OCI-LY7 (cell line): ENCODE data around the gene EVA1C. TPM values are rescaled to one million over a fixed set of nuclear protein-coding genes. Genes with fewer than 3 reads are reported as not detected.

Experiments used
- BruUV-seq: library from RNA; stranded (reverse); fragments of 400-500 nt; replicated peaks from 2 replicates; lab custom pipeline; 2021; lab: Mats Ljungman, UMichigan
- CTCF ChIA-PET: fragments of 300-600 bp; sonication (Branson Sonifier 250); formaldehyde crosslinking; loops from one replicate; lab custom pipeline; 2022; ENCODE audit warnings: antibody characterized with exemption; ENCODE audit not compliant: unreplicated experiment; lab: Charles Lee
- POLR2A ChIA-PET: fragments of 300-600 bp; sonication (Branson Sonifier 250); formaldehyde crosslinking; loops from one replicate; lab custom pipeline; 2022; ENCODE audit warnings: antibody characterized with exemption; lab: Charles Lee
- DNase-seq: peaks from one replicate; pipeline ENCODE4 v3.0.0-alpha.2; 2015; ENCODE audit warnings: low spot score
- H2AFZ ChIP-seq: fragments of 200-600 bp; sonication (generic), shearing (Covaris generic); 2 replicates; pipeline ENCODE4 v1.6.1; 2014; ENCODE audit warnings: mild to moderate bottlenecking, antibody characterized with exemption, low read length, moderate library complexity
- H3K27ac ChIP-seq: fragments of 200-600 bp; sonication (generic); 2 replicates; pipeline ENCODE4 v1.5.1; 2014; ENCODE audit warnings: mixed run types, low read depth, mild to moderate bottlenecking, moderate library complexity, low read length, inconsistent platforms; ENCODE audit not compliant: poor library complexity, severe bottlenecking
- H3K36me3 ChIP-seq: fragments of 200-600 bp; sonication (generic); 2 replicates; pipeline ENCODE4 v1.6.1; 2014; ENCODE audit warnings: mild to moderate bottlenecking, antibody characterized with exemption, low read length, moderate library complexity, mixed read lengths; ENCODE audit not compliant: insufficient read depth
- H3K4me1 ChIP-seq: fragments of 200-600 bp; sonication (generic); 2 replicates; pipeline ENCODE4 v1.5.1; 2014; ENCODE audit warnings: mild to moderate bottlenecking, low read length; ENCODE audit not compliant: insufficient read depth, poor library complexity, severe bottlenecking
- H3K4me2 ChIP-seq: fragments of 200-600 bp; sonication (generic); 2 replicates; pipeline ENCODE4 v1.6.1; 2014; ENCODE audit warnings: mild to moderate bottlenecking, low read length
- H3K4me3 ChIP-seq: fragments of 200-600 bp; sonication (generic); 2 replicates; pipeline ENCODE4 v1.5.1; 2014; ENCODE audit warnings: mild to moderate bottlenecking, low read depth, low read length; ENCODE audit not compliant: poor library complexity, severe bottlenecking
- H3K79me2 ChIP-seq: fragments of 200-600 bp; sonication (generic); 2 replicates; pipeline ENCODE4 v1.6.1; 2016; ENCODE audit warnings: low read depth, mild to moderate bottlenecking, low read length, moderate library complexity, mixed read lengths; ENCODE audit not compliant: insufficient read depth
- H3K9me2 ChIP-seq: fragments of 200-600 bp; sonication (generic); 2 replicates; pipeline ENCODE4 v1.6.1; 2016; ENCODE audit warnings: mild to moderate bottlenecking, low read length, mixed read lengths; ENCODE audit not compliant: insufficient read depth
- H3K9me3 ChIP-seq: fragments of 200-600 bp; sonication (generic); 2 replicates; pipeline ENCODE4 v1.6.1; 2014; ENCODE audit warnings: mild to moderate bottlenecking, mixed run types, low read length, mixed read lengths
- H4K20me1 ChIP-seq: fragments of 200-600 bp; sonication (generic); 2 replicates; pipeline ENCODE4 v1.6.1; 2014; ENCODE audit warnings: mild to moderate bottlenecking, antibody characterized with exemption, low read length, moderate library complexity, mixed read lengths; ENCODE audit not compliant: insufficient read depth
- EZH2phosphoT487 ChIP-seq: fragments of 200-600 bp; sonication (generic); IDR thresholded peaks from 2 replicates; pipeline ENCODE4 v1.6.1; 2018; ENCODE audit warnings: low read depth, borderline replicate concordance, mild to moderate bottlenecking, mixed run types, antibody characterized with exemption, low read length, moderate library complexity, mixed read lengths
- intact Hi-C: fragments of 100-400 bp; cut with micrococcal nuclease; formaldehyde crosslinking; loops from one replicate; pipeline ENCODE4 v1.10.0; 2022; ENCODE audit not compliant: unreplicated experiment
- total RNA-seq, 2 experiments: library from RNA; depleted of rRNA in 1 of 2; stranded (reverse); fragments of >200 nt in 1 of 2; shearing (Covaris generic) in 1 of 2; gene quantifications; 2 replicates each; pipeline ENCODE4 v1.2.3, GENCODE V29; 2014 to 2022
- TF ChIP-seq, protein P1 (sequence below): fragments of 200-600 bp; sonication (generic); conservative IDR thresholded peaks from 2 replicates; pipeline ENCODE4 v1.5.1; 2014; ENCODE audit warnings: mild to moderate bottlenecking, antibody characterized with exemption, low read length, moderate library complexity, mixed read lengths

EVA1C gene
- total RNA-seq, 2 experiments from 2014 or later = not detected

DNA sequence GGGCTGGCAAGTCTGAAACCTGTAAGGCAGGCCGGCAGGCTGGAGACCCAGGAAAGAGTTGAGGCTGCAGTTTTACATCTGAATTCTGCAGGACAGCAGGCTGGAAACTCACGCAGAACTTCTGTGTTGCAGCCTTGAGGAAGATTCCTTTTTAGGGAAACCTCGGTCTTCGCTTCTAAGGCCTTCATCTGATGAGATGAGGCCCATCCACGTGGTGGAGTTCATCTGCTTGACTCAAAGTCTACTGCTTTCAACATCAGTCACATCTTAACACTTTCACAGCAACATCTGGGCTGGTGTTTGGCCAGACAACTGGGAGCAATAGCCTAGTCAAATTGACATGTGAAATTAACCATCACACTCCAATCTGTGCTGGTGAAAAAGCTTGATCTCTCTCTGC lies 57.1 kb downstream of the EVA1C start:
- no peak for TF ChIP-seq EZH2phosphoT487
- TF ChIP-seq, protein P1, sequence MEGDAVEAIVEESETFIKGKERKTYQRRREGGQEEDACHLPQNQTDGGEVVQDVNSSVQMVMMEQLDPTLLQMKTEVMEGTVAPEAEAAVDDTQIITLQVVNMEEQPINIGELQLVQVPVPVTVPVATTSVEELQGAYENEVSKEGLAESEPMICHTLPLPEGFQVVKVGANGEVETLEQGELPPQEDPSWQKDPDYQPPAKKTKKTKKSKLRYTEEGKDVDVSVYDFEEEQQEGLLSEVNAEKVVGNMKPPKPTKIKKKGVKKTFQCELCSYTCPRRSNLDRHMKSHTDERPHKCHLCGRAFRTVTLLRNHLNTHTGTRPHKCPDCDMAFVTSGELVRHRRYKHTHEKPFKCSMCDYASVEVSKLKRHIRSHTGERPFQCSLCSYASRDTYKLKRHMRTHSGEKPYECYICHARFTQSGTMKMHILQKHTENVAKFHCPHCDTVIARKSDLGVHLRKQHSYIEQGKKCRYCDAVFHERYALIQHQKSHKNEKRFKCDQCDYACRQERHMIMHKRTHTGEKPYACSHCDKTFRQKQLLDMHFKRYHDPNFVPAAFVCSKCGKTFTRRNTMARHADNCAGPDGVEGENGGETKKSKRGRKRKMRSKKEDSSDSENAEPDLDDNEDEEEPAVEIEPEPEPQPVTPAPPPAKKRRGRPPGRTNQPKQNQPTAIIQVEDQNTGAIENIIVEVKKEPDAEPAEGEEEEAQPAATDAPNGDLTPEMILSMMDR = no peak
- POLR2A ChIA-PET = no interaction called here
- Histone ChIP-seq H3K27ac (no peak overlapping the region), H3K4me3 (no peak overlapping the region), H4K20me1 (no peaks in the 10 kb centered on the region), H3K36me3 (no peaks in the 10 kb centered on the region), H3K9me3 (no peaks in the 10 kb centered on the region), H3K4me2 (no peak overlapping the region), H3K79me2 (no peaks in the 10 kb centered on the region), H2AFZ (no peak overlapping the region), H3K4me1 (no peaks in the 10 kb centered on the region), H3K9me2 (no peaks in the 10 kb centered on the region)
- no peak for DNase-seq
- intact Hi-C loops = no loop called here
- CTCF ChIA-PET = no interaction called here
- no TSS peak for BruUV-seq

DNA sequence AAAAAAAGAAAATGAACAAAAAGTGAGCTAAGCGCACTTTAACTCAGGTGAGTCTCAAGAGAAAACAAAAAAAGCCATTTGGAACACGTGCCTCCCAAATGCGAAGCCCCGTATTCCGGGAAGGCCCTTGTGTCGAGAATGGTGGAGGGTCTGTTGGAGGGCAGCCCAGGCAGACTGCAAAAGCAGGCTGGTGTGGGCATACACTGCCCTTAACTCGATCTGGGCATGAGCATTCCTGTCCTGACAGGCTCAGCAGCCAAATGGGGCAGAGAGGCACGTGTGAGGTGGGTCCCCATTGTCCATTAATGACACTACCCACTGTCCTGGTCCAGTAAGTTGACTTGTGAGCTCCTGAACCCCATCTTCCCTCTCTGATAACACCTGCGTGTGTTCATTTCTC lies 57.7 kb downstream of the EVA1C start:
- Histone ChIP-seq H3K9me3 (no peaks in the 10 kb centered on the region), H3K4me3 (no peak overlapping the region), H3K36me3 (no peaks in the 10 kb centered on the region), H4K20me1 (no peaks in the 10 kb centered on the region), H3K79me2 (no peaks in the 10 kb centered on the region), H2AFZ (no peak overlapping the region), H3K27ac (no peak overlapping the region), H3K4me2 (no peak overlapping the region), H3K4me1 (no peaks in the 10 kb centered on the region), H3K9me2 (no peaks in the 10 kb centered on the region)
- ChIA-PET POLR2A (no interaction called here), CTCF (no interaction called here)
- intact Hi-C loops = no loop called here
- no peak for TF ChIP-seq EZH2phosphoT487
- TF ChIP-seq, protein P1 = no peak
- DNase-seq = no peak
- BruUV-seq = no TSS peak

DNA sequence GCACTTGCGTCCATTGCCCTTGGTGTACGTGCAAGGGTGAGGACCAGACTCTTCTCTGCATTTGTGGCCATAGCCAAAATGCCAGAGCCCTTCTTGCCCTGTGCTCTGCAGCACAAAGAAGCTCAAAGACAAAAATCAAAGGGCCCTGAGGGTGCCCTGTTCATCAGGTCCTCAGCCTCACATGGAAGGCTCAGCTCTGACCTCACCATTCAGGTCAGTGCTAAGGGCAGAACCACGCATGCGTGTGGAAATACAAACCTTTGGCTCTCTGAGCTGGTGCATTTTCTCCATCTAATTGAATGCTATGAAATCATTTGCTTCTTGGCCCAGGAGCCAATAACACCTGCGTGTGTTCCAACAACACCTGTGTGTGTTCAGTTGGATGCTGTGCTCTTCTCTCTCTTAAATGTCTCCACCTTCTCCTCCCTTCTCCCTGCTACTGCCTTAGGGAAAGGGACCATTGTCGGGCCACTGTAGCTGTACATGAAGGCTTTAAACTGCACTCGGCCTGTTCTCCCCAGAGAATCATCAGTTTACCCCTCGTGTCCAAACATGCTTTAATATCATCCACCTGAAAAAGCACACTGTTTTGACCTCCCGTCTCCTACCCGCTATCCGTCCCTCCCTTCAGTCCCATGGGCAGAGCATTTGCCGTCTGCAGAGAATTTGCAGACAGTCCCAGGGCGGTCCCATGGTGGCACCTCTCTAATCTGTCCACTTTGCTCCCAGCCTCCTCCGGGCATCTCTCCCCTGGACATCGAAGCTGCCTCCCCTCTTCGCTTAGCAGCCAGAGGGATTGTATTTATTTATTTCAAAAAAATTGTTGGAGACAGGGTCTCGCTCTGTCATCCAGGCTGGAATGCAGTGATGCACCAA lies 60.6 kb downstream of the EVA1C start:
- DNase-seq = no peak
- POLR2A ChIA-PET = interaction anchor here (1.1 kb wide), 1 partner anchor 76 kb away, joined by 4 read pairs; no protein-coding TSS in a partner anchor
- TF ChIP-seq, protein P1 = no peak
- no peak for TF ChIP-seq EZH2phosphoT487
- H3K9me3 ChIP-seq = no peaks in the 10 kb centered on the region
- no peaks in the 10 kb centered on the region for H3K4me1 ChIP-seq
- H3K4me3 ChIP-seq = no peak overlapping the region
- BruUV-seq = no TSS peak
- no peaks in the 10 kb centered on the region for H3K36me3 ChIP-seq
- no peak overlapping the region for H3K4me2 ChIP-seq
- intact Hi-C loops = no loop called here
- H2AFZ ChIP-seq = no peak overlapping the region
- CTCF ChIA-PET = no interaction called here
- H4K20me1 ChIP-seq = no peaks in the 10 kb centered on the region
- no peaks in the 10 kb centered on the region for H3K9me2 ChIP-seq
- H3K27ac ChIP-seq = no peak overlapping the region
- no peaks in the 10 kb centered on the region for H3K79me2 ChIP-seq
